Pancreas (tissue), 10 donors: ENCODE measurements around the gene UBE3B. TPM values are rescaled to one million over a fixed set of nuclear protein-coding genes. Genes with fewer than 3 reads are reported as not detected.

Experiments used
- ATAC-seq, 4 donors: fragments of 200-7000 bp; cut with Tn5 transposase; one replicate each; pipeline versions ENCODE4 v1.8.0 to v1.9.1; 2020; ENCODE audit warnings: mild to moderate bottlenecking in 4 of 4, moderate library complexity in 4 of 4
- DNase-seq, 6 donors: peaks; one replicate each; pipeline ENCODE4 v3.0.0-alpha.2; 2020
- FAIRE-seq: peaks from 2 replicates; lab custom pipeline; 2012; peaks lifted over from hg19 to GRCh38; lab: Jason Lieb, UNC
- H3K27ac ChIP-seq, 4 donors: fragments of 200-600 bp; sonication (generic); 1 replicate in 3 of 4; 2 replicates in 1 of 4; pipeline versions ENCODE4 v1.5.0 to v1.8.0; 2020
- H3K27me3 ChIP-seq, 4 donors: fragments of 200-600 bp; one replicate each; pipeline ENCODE4 v1.8.0; 2021
- H3K36me3 ChIP-seq, 3 donors: fragments of 200-600 bp; sonication (generic) in 1 of 3; one replicate each; pipeline versions ENCODE4 v1.5.0 to v1.8.0; 2020 to 2021
- H3K4me1 ChIP-seq, 3 donors: fragments of 200-600 bp; one replicate each; pipeline ENCODE4 v1.8.0; 2021
- H3K4me3 ChIP-seq, 4 donors: fragments of 200-600 bp; sonication (generic) in 2 of 4; one replicate each; pipeline versions ENCODE4 v1.5.0 to v1.8.0; 2020 to 2021
- H3K9me3 ChIP-seq, 4 donors: fragments of 200-600 bp; one replicate each; pipeline ENCODE4 v1.8.0; 2021
- CTCF ChIP-seq, 4 donors: fragments of 200-600 bp; sonication (generic) in 3 of 4; IDR thresholded peaks; one replicate each; pipeline versions ENCODE4 v1.5.0 to v1.8.0; 2021; ENCODE audit warnings: antibody characterized with exemption in 4 of 4
- WGBS, 2 donors: extraction: QIAGEN DNeasy Blood & Tissue Kit; methylation state at CpG; one replicate each; pipeline ENCODE4 v1.1.7; 2013; 5-methylcytosine and 5-hydroxymethylcytosine counted together
- intact Hi-C, 3 donors: fragments of 100-400 bp; cut with DNase I; formaldehyde crosslinking; loops; one replicate each; pipeline versions ENCODE4 v1.11.1 to v1.14.2; 2022
- polyA plus RNA-seq, 2 donors: library from polyadenylated mRNA; stranded (reverse); fragments of 200-250 nt; gene quantifications; one replicate each; pipeline ENCODE4 v1.2.3, GENCODE V29; 2013
- total RNA-seq, 6 donors: library from RNA; stranded (reverse); fragmentation: NEBNext Ultra II Directional in 4 of 6; extraction: Animal tissue kit (Norgen Biotek cat#: 25700) in 4 of 6; gene quantifications; one replicate each; pipeline versions ENCODE4 v1.2.1 to v1.2.4, GENCODE V29; 2021 to 2023
- donor health status: healthy with polysubstance abuse.
- donor health status: DM: no; HTN: no; CAD: no; lungs with moderate emphysema.
- donor health status: DM: no; HTN: no; CAD: no.
- donor health status: control.
- donor health status: control.
- donor health status: Bipolar disorder and iron deficiency.
- donor health status: DM: yes; HTN: yes; CAD: no.
- donor health status: DM: no; HTN: no; CAD: no.
- donor health status: DM: no; HTN: no; CAD: no.
- donor health status: DM: yes; HTN: yes; CAD: no.

Gene UBE3B
- total and polyA plus RNA-seq, 8 donors = 9.8 to 25.6 (median 13.8) TPM

- Histone ChIP-seq H3K9me3 (no peaks in the 10 kb centered on the region), H3K4me1 (peaks cover 3 to 25% (median 20%) of the 10 kb centered on the region in 3 donors), H3K27ac (peak overlapping the region; percentile 64 to 87 (median 77)), H3K27me3 (no peaks in the 10 kb centered on the region), H3K4me3 (no peak overlapping the region), H3K36me3 (peaks cover 0 to 6% (median 0%) of the 10 kb centered on the region in 3 donors)
- no peak for FAIRE-seq
- peak in 4 of 6 donors; percentile 41 to 45 (median 43) for DNase-seq
- WGBS, 2 donors = 74 to 79% methylated on average over 13 of the region's 13 CpGs
- no peak for TF ChIP-seq CTCF (IDR thresholded peaks at IDR 0.05)
- peak; percentile 57 to 75 (median 74) for ATAC-seq
- intact Hi-C loops = no loop called here
Measured at GRCh38 chr12:109461846-109462756, 15.3 kb upstream of the UBE3B start.

GRCh38 chr12:109462868-109463692, 14.4 kb upstream of the UBE3B start:
- no peak overlapping the region for H3K4me3 ChIP-seq
- FAIRE-seq = peak; percentile 85
- peak in 4 of 6 donors; percentile 41 to 63 (median 50) for DNase-seq
- ATAC-seq = peak; percentile 73 to 82 (median 78)
- 49 to 50% methylated on average over 14 of the region's 14 CpGs for WGBS, 2 donors
- no peaks in the 10 kb centered on the region for H3K9me3 ChIP-seq
- H3K27me3 ChIP-seq = no peaks in the 10 kb centered on the region
- intact Hi-C loops = no loop called here
- peaks cover 3 to 25% (median 20%) of the 10 kb centered on the region in 3 donors for H3K4me1 ChIP-seq
- peak overlapping the region; percentile 64 to 87 (median 77) for H3K27ac ChIP-seq
- H3K36me3 ChIP-seq = no peaks in the 10 kb centered on the region
- no peak for TF ChIP-seq CTCF (IDR thresholded peaks at IDR 0.05)

- Histone ChIP-seq H3K27me3 (no peaks in the 10 kb centered on the region), H3K4me3 (no peak overlapping the region), H3K27ac (peak overlapping the region; percentile 64 to 87 (median 77)), H3K4me1 (peaks cover 3 to 25% (median 20%) of the 10 kb centered on the region in 3 donors), H3K36me3 (no peaks in the 10 kb centered on the region), H3K9me3 (no peaks in the 10 kb centered on the region)
- intact Hi-C loops = no loop called here
- 56 to 62% methylated on average over 5 of the region's 5 CpGs for WGBS, 2 donors
- no peak for FAIRE-seq
- ATAC-seq = no peak
- no peak for DNase-seq
- no peak for TF ChIP-seq CTCF (IDR thresholded peaks at IDR 0.05)
Measured at GRCh38 chr12:109463756-109464155, 13.7 kb upstream of the UBE3B start.

- H3K27me3 ChIP-seq = no peaks in the 10 kb centered on the region
- TF ChIP-seq CTCF (IDR thresholded peaks at IDR 0.05) = no peak
- H3K9me3 ChIP-seq = no peaks in the 10 kb centered on the region
- DNase-seq (no peak), ATAC-seq (no peak), FAIRE-seq (no peak)
- H3K27ac ChIP-seq = no peak overlapping the region
- intact Hi-C loops = no loop called here
- no peaks in the 10 kb centered on the region for H3K36me3 ChIP-seq
- 87 to 90% methylated on average over 14 of the region's 14 CpGs for WGBS, 2 donors
- peaks cover 3 to 25% (median 20%) of the 10 kb centered on the region in 3 donors for H3K4me1 ChIP-seq
- no peak overlapping the region for H3K4me3 ChIP-seq
Measured at GRCh38 chr12:109464642-109465351, 12.6 kb upstream of the UBE3B start.
